Fibroblast of gingiva (primary cell): Measurements from ENCODE around the gene CIDEC.
"Not testable (repeated sequence)": the region's sequence is repeated elsewhere in the genome, so short reads cannot be mapped to it uniquely, and the experiment has no call there.

Experiments used
- DNase-seq: peaks from one replicate; pipeline ENCODE4 v3.0.0-alpha.2; 2011; ENCODE audit warnings: low read depth

Gene CIDEC

DNA sequence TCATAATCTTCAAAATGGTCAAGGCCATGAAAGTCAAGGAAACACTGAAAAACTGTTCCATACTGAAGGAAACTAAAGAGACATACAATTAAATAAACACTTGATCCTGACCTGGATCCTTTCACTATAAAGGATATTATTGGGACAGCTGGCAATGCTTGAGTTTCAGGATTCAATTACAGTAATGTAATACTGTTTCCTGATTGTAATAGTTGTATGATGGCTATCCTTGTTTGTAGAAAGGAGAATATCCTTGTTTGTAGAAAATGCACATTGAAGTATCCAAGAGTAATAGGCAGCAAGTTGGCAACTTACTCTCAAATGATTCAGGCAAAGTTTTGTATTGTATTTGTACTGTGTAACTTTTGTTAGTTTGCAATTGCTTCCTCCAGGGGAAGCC is 4.6 kb downstream of the CIDEC start:
- DNase-seq, result peak; percentile 66

DNA sequence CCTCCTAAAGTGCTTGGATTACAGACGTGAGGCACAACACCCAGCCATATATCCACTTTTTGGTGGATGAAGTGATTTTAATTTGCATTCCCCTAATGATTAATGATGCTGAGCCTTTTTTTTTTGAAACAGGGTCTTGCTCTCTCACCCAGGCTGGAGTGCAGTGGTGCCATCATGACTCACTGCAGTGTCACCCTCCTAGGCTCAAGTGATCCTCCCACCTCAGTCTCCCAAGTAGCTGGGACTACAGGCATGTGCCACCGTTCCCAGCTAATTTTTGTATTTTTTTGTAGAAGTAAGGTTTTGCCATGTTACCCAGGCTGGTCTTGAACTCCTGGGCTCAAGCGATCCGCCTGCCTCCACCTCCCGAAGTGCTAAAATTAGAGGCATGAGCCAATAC is 8.0 kb downstream of the CIDEC start:
- DNase-seq, result not testable (repeated sequence)

DNA sequence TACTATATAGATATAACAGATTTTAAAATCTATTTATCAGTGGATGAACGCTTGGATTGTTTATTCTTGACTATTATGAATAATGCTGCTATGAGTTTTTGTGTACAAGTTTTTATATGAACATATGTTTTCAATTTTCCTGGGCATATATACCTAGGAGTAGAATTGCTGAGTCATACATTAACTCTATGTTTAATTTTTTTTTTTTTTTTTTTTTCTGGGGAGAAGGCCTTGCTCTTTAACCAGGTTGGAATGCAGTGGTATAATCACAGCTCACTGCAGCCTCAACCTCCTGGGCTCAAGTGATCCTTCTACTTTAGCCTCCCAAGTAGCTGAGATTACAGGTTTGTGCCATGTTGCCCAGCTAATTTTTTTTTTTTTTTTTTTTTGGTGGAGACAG is 9.1 kb downstream of the CIDEC start:
- peak; percentile 80 for DNase-seq

DNA sequence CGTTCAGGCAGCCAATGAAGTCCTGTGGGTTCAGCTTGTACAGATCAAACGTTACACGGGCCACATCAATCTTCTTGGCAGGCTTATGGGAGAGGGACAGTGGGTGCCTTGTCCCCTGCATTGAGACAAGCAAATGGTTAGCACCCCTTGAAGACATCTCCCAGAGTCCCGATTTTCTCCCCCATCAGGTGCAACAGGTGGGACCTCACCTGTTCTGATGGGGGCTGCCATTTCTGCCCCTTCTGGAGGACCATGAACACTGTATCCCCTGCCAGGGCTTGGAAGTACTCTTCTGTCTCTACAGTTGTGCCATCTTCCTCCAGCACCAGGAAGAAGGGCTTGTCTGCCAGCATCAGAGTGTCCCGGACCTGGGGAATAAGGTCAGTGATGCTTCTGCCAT is 10.1 kb downstream of the CIDEC start:
- DNase-seq, result no peak

DNA sequence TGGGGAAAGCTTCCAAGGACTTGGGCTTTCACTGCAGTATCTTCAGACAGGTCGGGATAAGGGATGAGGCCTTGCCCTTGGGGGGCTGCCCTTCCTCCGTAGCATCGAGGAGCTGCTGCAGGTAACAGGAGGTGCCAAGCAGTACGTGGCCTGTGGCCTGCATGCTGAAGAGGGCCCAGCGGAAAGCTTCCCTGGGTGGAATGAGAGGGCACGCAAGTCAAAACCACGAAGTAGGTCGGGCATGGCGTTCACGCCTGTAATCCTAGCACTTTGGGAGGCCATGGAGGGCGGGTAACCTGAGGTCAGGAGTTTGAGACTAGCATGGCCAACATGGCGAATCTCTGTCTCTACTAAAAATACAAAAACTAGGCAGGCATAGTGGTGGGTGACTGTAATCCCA is 12.9 kb downstream of the CIDEC start:
- DNase-seq, result no peak

DNA sequence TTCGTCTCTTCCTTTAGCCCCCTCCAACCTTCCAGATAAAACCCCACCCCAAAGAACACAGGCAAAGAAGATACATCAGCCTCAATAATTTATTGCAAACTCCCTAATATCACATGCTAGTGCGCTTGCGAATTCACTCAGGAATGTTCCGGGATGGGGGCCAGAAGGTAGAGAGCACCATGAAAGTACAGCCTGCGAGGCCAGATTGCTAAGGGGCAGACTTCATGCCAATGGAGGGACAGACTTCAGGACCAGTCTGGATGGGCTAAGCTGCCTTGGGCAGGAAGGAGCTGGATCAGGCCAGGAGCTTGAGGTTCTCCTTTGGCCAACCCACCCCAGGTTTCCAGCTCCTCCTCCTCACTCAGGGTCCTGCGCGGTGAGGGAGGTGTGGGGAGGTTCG is 13.4 kb downstream of the CIDEC start:
- peak; percentile 43 for DNase-seq

DNA sequence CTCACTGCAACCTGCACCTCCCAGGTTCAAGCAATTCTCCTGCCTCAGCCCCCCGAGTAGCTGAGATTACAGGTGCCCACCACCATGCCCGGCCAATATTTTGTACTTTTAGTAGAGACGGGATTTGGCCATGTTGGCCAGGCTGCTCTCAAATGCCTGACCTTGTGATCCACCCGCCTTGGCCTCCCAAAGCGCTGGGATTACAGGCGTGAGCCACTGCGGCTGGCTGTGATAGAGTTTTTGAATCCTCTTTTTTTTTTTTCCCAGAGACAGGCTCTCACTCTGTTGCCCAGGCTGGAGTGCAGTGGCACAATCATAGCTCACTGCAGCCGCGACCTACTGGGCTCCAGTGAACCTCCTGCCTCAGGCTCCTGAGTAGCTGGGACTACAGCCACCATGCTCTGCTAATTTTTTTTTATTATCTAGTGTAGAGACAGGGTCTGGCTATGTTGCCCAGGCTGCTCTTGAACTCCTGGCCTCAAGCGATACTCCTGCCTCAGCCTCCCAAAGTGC is 14.9 kb downstream of the CIDEC start:
- DNase-seq, result not testable (repeated sequence)

DNA sequence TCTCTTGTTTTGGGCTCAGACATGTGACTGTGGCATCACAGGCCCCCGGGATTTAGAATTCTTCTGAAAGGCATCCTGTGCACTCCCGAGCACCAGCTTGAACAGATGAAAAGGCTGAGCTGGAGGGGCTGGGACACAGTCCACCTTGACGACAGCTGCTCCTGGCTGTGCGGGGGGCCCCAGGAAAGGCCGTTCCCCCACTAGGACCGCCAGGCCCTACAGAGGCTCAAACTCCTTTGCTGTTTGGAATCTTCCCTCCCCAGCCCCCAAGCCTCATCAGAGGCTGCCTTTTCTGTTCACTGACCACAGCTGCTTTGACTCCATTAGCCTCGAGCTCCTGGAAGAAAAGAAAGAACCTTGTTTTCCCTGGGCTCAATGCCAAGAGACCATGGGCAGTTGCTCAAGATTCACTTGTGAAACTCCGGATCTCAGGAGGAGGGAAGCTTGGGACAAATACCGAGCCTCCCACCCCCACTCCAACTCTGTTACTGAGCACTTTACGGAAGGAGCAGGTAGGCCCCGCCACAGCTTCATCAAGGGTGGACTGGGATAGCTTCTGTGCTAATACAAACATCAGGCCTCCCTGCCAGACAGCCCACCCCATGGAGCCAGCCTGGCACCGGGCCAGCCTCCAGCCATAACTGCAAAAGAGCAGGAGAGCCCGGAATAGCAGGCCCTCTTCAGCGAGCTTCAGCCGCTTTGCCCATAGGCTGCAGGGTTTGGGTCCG is 15.7 kb downstream of the CIDEC start:
- DNase-seq, result peak; percentile 89

DNA sequence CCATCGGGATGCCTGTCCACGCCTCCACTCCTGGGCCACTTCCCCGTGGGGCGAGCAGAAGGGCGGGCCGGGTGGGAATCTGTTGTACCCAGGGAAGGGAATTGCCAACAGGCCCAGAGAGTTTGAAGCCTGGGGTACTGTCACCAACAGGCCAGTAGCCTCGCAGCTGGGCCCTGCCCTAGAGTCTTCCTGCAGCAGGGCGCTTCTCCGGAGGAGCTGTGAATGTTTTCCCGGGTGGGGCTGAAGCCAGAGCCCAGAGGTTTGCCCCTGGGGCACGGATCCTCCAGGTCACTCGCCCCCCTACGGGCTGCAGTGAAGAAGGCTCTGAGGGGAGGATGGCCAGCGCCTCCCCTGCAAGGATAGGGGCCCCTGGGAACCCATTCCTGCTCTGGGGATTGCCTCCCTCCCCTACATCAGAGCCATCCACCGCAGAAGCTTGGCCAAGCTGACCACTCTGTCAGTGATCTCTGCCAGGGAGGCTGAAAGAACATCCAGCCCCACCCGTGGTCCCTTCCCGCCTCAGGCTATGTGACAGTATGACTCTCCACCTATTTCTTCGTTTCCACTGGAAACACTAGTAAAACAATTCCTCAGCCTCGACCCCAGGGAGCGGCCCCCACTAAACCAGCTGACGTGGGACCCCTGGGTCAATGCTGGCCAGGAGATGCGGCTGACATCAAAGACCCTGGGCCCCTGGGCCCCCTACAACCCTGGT is 16.8 kb downstream of the CIDEC start:
- peak; percentile 67 for DNase-seq

DNA sequence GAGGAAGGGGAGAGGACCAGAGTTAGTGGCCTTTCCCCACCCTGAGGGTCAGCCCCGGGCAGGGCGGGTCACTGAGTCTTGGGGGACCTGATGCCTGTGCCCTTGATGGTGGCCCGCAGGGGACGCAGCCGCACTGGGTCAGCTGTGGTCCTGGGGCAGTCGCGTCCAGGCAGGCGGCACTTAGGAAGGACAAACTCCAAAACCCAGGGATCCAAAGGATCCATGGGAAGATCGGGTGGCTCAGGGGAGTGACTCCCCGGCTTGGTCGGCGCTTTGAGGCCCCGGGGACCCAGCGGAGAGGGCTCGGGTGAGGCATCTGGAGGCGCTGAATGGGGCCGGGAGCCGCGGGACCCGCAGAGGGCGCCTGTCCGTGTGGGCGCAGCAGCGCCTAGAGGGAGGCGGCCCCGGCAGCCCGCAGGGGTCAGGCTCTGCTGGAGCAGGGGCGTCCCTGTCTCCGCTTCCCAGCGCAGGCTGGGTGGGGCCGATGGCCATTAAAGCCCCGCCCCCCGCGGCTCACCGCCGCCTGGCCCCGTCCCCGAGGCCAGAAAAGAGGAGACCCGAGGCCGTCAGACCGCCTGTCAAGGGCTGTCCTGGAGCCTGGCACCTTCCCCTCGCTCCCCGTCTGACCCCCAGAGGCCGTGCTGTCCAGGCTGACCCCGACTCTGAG is 17.5 kb downstream of the CIDEC start:
- peak; percentile 57 for DNase-seq

DNA sequence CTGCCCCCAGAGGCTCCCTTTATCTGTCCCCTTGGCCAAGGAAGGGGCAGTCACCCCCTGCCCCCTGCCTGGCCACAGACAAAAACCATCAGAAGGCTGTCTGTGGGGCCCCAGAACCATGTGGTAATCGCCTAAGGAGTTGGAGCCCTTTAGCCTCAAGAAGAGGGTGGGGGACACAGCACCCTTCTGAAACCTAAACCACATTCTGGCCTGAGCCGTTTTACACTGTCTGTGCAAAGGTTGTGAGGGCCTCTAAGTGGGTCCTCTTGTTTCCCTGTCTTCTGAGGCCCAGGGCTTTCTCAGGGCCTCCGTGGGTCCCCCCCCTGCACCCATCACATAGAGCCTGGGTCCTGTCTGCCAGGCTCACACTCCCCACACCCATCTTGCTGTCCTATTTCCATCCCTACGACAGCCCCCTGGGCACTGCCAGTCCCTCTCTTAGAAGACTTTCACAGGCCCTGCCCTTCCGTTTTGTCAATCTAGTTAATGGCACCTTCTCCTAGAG is 18.4 kb downstream of the CIDEC start:
- no peak for DNase-seq

DNA sequence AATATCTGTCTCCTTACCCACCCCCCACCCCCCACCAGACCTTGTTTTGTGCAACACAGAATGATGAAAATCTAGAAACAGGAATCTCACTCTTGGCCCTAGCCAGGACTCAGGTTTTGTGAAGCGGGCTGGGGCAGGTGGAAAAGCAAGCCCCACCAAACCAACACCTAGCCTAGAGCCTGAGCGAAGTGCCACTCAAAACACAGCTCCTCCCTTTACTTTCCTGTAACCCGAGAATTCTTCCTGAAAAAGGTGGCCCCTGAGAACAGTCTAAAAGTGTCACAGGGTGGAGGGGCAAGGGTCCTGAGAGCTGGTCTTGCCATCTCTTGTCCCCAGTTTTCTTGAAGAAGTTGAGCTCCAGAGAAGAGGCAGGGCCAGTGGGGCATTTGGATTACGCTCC is 18.9 kb downstream of the CIDEC start:
- DNase-seq, result no peak

DNA sequence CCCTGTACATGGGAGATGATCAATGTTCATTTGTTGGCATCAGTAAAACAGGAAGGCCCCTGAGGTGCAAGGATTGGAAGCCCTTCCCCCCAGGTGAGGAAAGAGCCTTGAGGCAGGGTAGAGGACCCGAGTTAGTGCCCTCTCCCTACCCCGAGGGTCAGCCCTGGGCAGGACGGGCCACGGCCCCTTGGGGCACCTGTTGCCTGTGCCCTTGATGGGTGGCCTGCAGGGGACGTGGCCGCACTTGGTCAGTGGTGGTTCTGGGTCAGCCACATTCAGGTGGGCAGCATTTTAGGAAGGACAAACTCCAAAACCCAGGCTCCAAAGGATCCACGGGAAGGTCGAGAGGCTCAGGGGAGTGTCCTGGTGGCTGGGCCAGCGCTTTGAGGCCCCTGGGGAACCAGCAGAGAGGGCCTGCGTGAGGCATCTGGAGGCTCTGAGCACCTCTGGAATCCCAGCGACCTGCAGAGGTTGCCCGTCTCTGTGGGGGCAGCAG is 20.5 kb downstream of the CIDEC start:
- no peak for DNase-seq

DNA sequence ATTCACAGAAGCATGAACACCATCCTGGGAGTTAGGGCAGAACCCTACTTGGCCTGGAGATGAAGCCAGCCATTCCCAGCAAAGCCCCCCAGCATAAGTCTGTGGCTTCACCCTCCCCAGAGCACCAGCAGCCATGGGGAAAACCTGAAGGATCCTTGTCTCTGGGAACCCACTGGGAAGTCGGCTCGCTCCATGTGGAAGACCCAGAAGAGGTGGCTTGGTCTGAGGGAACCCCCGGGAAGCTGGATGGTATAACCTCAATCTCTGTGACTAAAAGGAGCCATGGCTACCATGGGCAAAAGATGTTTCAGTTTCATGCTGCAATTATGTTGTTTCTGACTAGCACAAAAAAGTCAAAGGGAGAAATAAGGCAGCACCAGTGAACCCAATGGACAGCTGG is 24.5 kb downstream of the CIDEC start:
- DNase-seq, result no peak

DNA sequence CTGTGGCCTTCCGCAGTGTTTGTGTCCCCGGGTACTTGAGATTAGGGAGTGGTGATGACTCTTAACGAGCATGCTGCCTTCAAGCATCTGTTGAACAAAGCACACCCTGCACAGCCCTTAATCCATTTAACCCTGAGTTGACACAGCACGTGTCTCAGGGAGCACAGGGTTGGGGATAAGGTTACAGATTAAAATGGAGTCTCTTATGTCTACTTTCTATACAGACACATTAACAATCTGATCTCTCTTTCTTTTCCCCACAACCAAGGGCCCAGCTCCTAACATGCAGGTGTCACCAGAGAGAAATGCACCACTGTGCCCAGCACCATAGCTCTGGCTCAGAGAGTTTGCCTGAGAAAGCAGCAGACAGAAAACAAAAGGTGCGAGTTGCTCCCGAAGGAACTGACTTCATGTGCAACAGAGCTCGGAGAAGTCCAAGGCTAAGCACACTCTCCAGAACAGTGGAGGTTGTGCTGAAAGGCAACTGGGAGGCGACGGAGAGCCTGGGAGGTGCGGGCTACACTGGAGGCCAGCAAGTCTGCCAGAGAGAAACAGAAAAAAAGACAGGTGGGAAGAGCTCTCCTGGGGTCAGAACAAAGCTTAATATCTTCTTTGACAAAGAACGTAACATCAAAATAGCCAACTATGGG is 25.6 kb downstream of the CIDEC start:
- DNase-seq, result not testable (repeated sequence)

DNA sequence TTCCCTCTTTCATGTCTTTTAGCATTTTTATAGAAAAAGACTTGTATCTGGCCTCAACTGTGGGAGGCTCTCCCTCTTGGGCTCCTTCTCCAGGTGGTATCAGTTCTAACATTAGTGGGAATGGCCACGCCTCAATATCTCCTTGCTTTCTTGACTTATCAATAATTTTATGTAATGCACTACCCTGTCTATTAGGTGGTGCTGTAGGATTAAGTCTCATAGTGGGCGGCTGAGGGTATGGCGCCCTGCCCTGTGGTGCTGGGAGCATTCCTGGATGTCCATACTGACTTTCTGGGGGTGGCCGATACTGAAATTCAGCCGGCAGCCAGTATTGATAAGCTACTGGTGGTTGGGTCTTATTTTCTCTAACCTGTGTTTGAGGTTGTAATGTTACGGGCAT is 27.5 kb downstream of the CIDEC start:
- DNase-seq, result no peak

DNA sequence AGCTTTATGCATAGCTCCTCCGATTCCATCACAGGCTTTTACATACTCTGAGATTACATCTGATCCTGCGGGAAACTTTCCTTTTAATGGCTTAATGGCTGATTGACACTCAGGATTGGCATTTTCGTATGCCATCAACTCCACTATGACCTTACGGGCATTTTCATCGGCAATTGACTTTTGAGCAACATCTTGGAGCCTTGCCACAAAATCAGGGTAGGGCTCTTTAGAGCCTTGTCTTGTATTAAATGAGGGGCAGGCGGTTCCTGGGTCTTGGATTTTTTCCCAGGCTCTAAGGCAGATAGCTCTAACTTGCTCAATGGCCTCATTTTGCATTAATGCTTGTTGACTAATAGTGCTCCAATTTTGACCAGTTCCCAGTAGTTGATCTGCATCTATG is 28.1 kb downstream of the CIDEC start:
- peak; percentile 41 for DNase-seq

DNA sequence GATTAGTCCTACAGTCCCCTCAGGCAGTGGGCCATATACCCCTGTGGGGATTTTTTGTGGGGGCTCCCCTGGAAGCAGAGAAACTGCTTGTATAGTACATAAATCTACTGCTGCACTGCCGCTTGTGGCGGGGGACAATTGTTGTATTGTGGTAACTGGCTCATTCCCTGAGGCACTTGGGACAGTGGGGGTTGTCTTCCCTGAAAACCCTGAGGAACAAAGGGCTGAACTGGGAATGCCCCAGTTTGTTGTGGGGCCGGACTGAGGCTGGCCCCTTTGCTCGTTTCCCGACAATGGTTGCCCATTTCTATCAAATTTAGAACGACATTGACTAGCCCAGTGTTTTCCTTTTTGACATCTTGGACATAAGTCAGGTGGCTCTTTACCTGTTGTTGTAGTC is 28.7 kb downstream of the CIDEC start:
- not testable (repeated sequence) for DNase-seq

DNA sequence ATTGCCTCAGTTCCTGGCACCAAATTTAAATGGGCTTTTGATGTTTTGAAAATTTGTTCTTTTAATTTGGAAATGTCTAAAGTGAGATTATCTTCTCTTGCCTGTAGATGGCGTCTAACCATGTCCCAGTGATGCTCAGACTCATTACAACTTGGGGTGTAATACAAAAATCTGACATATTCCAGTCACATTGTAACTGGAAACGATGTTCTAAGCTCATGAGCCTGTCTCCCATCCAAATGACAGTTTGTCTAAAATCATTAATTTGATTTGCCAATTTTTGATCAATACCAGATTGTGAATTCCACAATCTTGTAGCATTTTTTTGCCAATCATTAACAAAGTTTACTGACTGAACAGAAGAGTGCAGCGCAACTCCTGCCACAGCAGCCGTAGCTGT is 31.2 kb downstream of the CIDEC start:
- DNase-seq, result peak; percentile 47

DNA sequence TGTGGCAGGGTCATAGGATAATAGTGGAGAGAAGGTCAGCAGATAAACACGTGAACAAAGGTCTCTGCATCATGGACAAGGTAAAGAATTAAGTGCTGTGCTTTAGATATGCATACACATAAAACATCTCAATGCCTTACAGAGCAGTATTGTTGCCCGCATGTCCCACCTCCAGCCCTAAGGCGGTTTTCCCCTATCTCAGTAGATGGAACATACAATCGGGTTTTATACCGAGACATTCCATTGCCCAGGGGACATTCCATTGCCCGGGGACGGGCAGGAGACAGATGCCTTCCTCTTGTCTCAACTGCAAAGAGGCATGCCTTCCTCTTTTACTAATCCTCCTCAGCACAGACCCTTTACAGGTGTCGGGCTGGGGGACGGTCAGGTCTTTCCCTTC is 32.2 kb downstream of the CIDEC start:
- not testable (repeated sequence) for DNase-seq

DNA sequence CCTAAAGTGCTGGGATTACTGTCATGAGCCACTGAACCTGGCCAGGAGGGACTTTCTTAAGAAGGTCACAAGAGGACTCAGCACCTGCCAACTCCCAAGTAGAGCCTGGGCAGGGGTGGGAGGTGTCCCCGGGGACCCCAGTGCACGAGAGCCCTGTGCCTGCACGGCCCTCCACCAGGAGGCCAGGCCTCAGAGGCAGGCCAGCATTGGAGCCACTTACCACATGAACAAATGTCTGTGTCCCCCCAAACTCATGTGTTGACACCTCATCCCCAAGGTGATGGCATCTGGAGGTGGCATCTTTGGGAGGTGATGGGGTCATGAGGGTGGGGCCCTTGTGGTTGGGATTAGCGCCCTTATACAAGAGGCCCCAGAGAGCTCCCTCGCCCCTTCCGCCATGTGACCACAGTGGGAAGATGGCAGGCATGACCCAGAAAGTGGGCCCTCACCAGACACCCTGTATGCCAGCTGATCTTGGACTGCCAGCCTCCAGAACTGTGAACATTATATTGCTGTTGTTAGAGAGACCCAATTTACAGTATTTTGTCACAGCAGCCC is 33.0 kb downstream of the CIDEC start:
- DNase-seq, result no peak

DNA sequence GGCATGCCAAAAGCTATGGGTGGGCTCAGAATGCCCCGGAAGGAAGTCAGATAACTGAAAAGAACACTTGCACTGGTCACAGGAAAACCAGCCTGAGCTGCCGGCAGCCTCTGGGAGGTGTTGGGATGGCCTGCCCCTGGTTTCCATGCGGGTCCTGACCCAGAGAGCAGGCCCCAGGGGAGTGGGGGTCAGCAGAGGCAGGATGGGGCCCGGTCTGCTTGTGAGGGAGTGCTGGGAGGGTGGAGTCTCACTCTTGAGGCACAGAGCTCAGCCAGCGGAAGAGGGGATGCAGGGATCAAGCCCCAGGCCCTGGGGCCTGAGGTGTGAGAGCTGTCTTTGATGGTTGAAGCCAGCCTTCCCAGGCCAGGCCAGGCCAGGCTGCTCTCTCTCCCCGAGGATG is 33.8 kb downstream of the CIDEC start:
- DNase-seq, result no peak
